Skeletal muscle tissue (tissue), 4 donors: ENCODE measurements around the gene FCN1. TPM values are rescaled to one million over a fixed set of nuclear protein-coding genes. Genes with fewer than 3 reads are reported as not detected.

Experiments used
- H3K27ac ChIP-seq: one replicate; pipeline ENCODE4 v1.7.0; 2013; ENCODE audit warnings: mild to moderate bottlenecking, low read depth, low read length, inconsistent platforms
- H3K27me3 ChIP-seq, 3 donors: one replicate each; pipeline ENCODE4 v1.7.0; 2013; ENCODE audit warnings: low read length in 3 of 3; ENCODE audit not compliant: control insufficient read depth in 3 of 3, insufficient read depth in 3 of 3
- H3K36me3 ChIP-seq, 3 donors: one replicate each; pipeline ENCODE4 v1.7.0; 2013; ENCODE audit warnings: low read length in 3 of 3; ENCODE audit not compliant: control insufficient read depth in 3 of 3, insufficient read depth in 3 of 3
- H3K4me1 ChIP-seq, 3 donors: one replicate each; pipeline ENCODE4 v1.7.0; 2013; ENCODE audit warnings: low read length in 3 of 3, mild to moderate bottlenecking in 3 of 3; ENCODE audit not compliant: control insufficient read depth in 3 of 3, insufficient read depth in 3 of 3
- H3K4me3 ChIP-seq, 3 donors: one replicate each; pipeline ENCODE4 v1.7.0; 2013; ENCODE audit warnings: low read length in 3 of 3
- H3K9ac ChIP-seq, 3 donors: one replicate each; pipeline ENCODE4 v1.7.0; 2013; ENCODE audit warnings: low read length in 3 of 3, mild to moderate bottlenecking in 3 of 3, moderate library complexity in 2 of 3, low read depth in 1 of 3
- H3K9me3 ChIP-seq, 3 donors: one replicate each; pipeline ENCODE4 v1.7.0; 2013; ENCODE audit warnings: low read length in 3 of 3; ENCODE audit not compliant: control insufficient read depth in 3 of 3
- total RNA-seq: library from RNA; depleted of rRNA; stranded (reverse); fragments of >200 nt; gene quantifications from one replicate; pipeline ENCODE4 v1.2.3, GENCODE V29; 2014
- donor health status: Osteomylitis.

Gene FCN1
- total RNA-seq, 1 donor from 2014 or later = 5.2 TPM

DNA sequence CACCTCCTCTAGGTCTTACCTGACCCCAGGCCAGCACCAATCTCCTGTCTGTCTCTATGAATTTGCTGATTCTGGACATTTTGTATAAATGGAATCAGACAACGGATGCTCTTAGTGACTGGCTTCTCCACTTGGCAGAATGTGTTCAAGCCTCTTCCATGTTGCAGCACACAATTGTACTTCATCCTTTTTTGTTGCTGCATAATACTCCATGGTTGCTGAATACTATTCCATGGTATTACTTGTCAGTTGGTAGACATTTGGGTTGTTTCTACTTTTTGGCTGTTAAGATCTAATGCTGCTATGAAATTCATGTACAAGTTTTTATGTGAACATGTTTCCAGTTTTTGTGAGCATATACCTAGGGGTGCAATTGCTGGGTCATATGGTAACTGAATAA lies 34.3 kb upstream of the FCN1 start:
- H3K9me3 ChIP-seq = no peaks in the 10 kb centered on the region
- H3K4me1 ChIP-seq = no peaks in the 10 kb centered on the region
- peaks cover 12 to 22% (median 21%) of the 10 kb centered on the region in 3 donors for H3K27me3 ChIP-seq
- no peaks in the 10 kb centered on the region for H3K36me3 ChIP-seq
- H3K27ac ChIP-seq = no peak overlapping the region
- no peak overlapping the region for H3K4me3 ChIP-seq
- no peak overlapping the region for H3K9ac ChIP-seq

GRCh38 chr9:134951461-134951860 lies 33.7 kb upstream of the FCN1 start:
- no peak overlapping the region for H3K27ac ChIP-seq
- no peak overlapping the region for H3K9ac ChIP-seq
- no peak overlapping the region for H3K4me3 ChIP-seq
- H3K4me1 ChIP-seq = no peaks in the 10 kb centered on the region
- no peaks in the 10 kb centered on the region for H3K9me3 ChIP-seq
- peaks cover 12 to 27% (median 22%) of the 10 kb centered on the region in 3 donors for H3K27me3 ChIP-seq
- no peaks in the 10 kb centered on the region for H3K36me3 ChIP-seq

DNA sequence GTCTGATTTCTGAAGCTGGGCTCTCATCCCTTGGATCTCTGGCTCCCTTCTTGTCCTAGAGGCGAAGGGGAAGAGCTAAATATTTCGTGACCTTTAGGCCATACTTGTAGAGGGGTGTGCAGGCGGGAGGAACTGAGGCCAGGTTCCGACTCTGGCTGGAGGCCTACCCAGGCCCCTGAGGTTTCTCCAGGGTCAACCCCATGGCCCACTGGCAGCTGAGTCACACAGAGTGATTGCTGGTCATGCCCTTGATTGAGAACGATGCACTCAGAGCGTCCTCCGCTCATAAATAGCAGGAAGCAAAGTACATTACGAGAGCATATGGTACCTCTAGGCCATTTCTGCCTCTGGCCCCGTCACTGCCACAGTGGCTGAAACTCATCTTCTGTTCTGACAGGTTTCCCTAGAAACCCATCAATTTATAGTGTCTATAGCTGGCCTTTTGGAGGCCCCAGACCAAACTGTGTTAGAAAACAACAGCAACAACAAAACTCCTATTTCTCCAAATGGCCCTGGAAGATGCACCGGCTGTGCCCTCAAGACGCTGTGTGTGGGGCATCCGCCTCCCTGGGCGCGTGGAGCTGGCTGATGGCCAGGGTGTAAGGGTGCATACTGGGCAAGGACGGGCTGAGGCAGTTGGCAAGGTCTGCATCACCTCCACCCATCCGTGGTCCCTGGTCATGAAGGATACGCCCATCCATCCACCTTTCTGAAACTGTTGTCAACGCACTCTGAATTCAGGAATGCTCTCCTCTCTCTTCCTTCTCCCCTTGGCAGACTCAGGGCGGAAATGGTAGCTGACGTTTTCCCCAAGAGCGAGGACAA lies 32.9 kb upstream of the FCN1 start:
- Histone ChIP-seq H3K4me3 (no peak overlapping the region), H3K9ac (no peak overlapping the region), H3K9me3 (no peaks in the 10 kb centered on the region), H3K36me3 (no peaks in the 10 kb centered on the region), H3K27ac (no peak overlapping the region), H3K27me3 (peaks cover 12 to 28% (median 27%) of the 10 kb centered on the region in 3 donors), H3K4me1 (no peaks in the 10 kb centered on the region)

- H3K4me1 ChIP-seq = peaks cover 0 to 3% (median 0%) of the 10 kb centered on the region in 3 donors
- peaks cover 16 to 35% (median 35%) of the 10 kb centered on the region in 3 donors for H3K27me3 ChIP-seq
- no peak overlapping the region for H3K27ac ChIP-seq
- H3K4me3 ChIP-seq = no peak overlapping the region
- H3K36me3 ChIP-seq = no peaks in the 10 kb centered on the region
- H3K9ac ChIP-seq = no peak overlapping the region
- H3K9me3 ChIP-seq = no peaks in the 10 kb centered on the region
Measured at GRCh38 chr9:134949681-134950385, 32.1 kb upstream of the FCN1 start.

DNA sequence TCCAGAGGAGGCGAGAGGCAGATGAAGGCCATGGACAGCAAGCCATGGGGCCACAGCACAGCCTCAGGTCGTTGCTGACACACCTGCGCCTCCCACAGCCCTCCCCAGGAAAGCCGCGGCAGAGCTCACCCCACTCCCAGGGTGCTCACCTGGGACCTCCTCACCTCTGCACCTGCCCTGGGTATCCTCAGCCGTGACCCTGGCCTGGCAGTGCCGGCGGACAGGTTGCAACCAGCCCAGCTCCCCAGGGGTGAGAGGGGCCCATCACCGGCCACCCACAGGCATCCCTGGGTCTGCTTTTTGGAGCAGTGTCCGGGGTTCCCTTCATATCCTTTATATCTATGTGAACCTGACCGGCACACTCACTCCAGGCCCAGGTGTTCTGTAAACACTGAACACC lies 30.4 kb upstream of the FCN1 start:
- Histone ChIP-seq H3K4me1 (peaks cover 0 to 15% (median 3%) of the 10 kb centered on the region in 3 donors), H3K27me3 (peaks cover 21 to 49% (median 48%) of the 10 kb centered on the region in 3 donors), H3K9me3 (no peaks in the 10 kb centered on the region), H3K27ac (no peak overlapping the region), H3K4me3 (no peak overlapping the region), H3K9ac (no peak overlapping the region), H3K36me3 (no peaks in the 10 kb centered on the region)

DNA sequence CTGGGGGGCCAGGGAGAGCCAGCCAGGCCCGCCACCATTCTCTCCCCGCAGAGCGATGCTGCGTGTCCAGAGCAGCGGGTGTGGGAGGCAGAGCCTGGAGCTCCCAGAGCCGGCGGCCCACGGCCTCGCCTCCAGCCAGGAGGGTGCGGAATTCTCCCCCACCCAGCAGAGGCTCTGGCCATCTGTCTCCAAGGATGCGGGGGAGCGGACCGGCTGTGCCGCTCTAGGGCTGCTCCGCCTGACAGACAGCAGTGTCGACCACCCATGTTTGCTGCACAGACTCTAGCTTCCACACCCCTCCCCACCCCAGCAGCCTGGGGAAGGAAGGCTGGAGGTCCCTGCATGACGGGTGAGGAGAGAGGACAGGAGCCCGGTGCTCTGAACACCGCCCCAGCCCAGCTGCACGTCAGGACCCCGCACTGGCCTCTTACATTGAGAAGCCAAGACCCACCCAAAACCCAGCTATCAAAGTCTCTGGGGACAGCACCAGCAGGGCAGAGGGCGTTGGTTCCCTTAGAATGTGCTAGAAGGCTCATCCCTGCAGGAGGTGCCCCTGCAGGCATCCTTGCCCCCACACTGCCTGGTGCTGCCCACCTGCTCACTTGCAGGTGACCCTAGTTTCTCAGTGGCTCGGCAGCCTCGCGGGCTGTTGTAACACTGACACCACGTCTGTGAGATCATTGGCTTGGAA lies 29.7 kb upstream of the FCN1 start:
- H3K9ac ChIP-seq = no peak overlapping the region
- no peak overlapping the region for H3K27ac ChIP-seq
- no peak overlapping the region for H3K4me3 ChIP-seq
- no peaks in the 10 kb centered on the region for H3K36me3 ChIP-seq
- peaks cover 0 to 15% (median 6%) of the 10 kb centered on the region in 3 donors for H3K4me1 ChIP-seq
- no peaks in the 10 kb centered on the region for H3K9me3 ChIP-seq
- peaks cover 21 to 56% (median 54%) of the 10 kb centered on the region in 3 donors for H3K27me3 ChIP-seq

GRCh38 chr9:134946663-134947062 lies 29.0 kb upstream of the FCN1 start:
- Histone ChIP-seq H3K4me3 (no peak overlapping the region), H3K27me3 (peaks cover 21 to 62% (median 60%) of the 10 kb centered on the region in 3 donors), H3K36me3 (no peaks in the 10 kb centered on the region), H3K9ac (no peak overlapping the region), H3K4me1 (peaks cover 0 to 15% (median 9%) of the 10 kb centered on the region in 3 donors), H3K9me3 (no peaks in the 10 kb centered on the region), H3K27ac (no peak overlapping the region)

DNA sequence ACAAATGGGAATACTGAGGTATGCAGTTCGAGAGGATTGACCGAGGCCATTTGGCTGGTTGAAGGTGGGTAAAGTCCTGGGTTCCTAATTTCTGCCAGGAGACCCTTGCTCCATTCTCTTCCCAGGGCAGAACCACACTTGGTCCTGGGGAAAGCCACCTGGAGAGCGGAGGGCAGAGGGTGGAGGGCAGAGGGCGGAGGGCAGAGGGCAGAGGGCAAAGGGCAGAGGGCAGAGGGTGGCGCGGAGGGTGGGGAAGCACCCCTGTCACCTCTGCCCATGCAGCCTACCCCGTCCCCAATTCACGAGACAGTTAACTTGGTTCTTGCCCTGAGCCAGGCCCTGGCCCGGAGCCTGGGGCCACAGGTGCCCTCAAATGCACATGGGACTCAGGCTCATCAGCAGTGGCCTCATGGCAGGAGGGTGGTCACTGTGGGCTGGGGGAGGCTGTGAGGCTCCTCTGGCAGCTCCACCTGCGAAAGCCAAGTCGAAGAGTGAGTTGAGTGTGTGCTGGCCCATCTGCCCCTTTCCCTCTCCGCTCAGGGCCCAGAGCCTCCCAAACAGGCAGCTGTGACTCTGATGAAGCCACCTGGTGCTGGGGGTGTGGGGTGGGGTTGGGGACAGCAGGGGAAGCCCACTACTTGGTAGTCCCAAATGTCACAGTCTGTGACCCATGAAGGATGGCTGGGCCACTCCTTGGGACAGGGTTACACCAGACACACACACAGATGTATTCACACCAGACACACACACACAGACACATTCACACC lies 28.0 kb upstream of the FCN1 start:
- Histone ChIP-seq H3K27me3 (peaks cover 25 to 69% (median 64%) of the 10 kb centered on the region in 3 donors), H3K4me1 (peaks cover 0 to 15% (median 9%) of the 10 kb centered on the region in 3 donors), H3K9me3 (no peaks in the 10 kb centered on the region), H3K36me3 (no peaks in the 10 kb centered on the region), H3K27ac (no peak overlapping the region), H3K9ac (no peak overlapping the region), H3K4me3 (no peak overlapping the region)

GRCh38 chr9:134944916-134945315 lies 27.2 kb upstream of the FCN1 start:
- H3K4me1 ChIP-seq = peaks cover 0 to 15% (median 9%) of the 10 kb centered on the region in 3 donors
- H3K4me3 ChIP-seq = no peak overlapping the region
- H3K27ac ChIP-seq = no peak overlapping the region
- peaks cover 29 to 72% (median 71%) of the 10 kb centered on the region in 3 donors for H3K27me3 ChIP-seq
- no peaks in the 10 kb centered on the region for H3K36me3 ChIP-seq
- H3K9me3 ChIP-seq = no peaks in the 10 kb centered on the region
- no peak overlapping the region for H3K9ac ChIP-seq
